Activated CD4-positive, alpha-beta T cell treated with anti-CD3 and anti-CD28 coated beads, Interleukin-2, amount 50 U/mL, for 24 hours (primary cell): Measurements from ENCODE around the gene ZMIZ1.

Source experiments
- DNase-seq, 2 donors: peaks; one replicate each; pipeline ENCODE4 v3.0.0-alpha.2; 2020; ENCODE audit warnings: low read depth in 1 of 2, low spot score in 1 of 2

Gene ZMIZ1

GRCh38 chr10:79202188-79203013, 133.6 kb downstream of the ZMIZ1 start:
- no peak for DNase-seq

GRCh38 chr10:79203014-79203644, 134.4 kb downstream of the ZMIZ1 start:
- no peak for DNase-seq

DNA sequence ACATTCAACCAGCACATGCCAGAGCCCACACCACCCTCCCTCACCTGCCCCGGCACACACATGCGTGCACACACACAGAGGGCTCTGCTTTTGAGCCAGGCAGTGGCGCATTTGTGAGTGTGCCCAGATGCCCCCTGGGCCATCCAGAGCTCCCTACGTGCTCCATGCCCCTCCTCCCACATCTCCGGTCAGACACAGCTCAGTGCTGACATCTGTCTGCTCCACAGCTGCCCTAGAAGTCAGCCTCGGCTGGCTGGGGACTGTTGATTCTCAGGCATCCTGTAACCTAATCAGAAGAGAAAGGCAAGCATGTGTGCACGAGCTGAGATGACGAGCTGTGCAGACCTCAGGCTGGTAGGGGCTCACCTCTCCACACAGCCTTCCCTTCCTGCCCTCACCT, 135.1 kb downstream of the ZMIZ1 start:
- no peak for DNase-seq

DNA sequence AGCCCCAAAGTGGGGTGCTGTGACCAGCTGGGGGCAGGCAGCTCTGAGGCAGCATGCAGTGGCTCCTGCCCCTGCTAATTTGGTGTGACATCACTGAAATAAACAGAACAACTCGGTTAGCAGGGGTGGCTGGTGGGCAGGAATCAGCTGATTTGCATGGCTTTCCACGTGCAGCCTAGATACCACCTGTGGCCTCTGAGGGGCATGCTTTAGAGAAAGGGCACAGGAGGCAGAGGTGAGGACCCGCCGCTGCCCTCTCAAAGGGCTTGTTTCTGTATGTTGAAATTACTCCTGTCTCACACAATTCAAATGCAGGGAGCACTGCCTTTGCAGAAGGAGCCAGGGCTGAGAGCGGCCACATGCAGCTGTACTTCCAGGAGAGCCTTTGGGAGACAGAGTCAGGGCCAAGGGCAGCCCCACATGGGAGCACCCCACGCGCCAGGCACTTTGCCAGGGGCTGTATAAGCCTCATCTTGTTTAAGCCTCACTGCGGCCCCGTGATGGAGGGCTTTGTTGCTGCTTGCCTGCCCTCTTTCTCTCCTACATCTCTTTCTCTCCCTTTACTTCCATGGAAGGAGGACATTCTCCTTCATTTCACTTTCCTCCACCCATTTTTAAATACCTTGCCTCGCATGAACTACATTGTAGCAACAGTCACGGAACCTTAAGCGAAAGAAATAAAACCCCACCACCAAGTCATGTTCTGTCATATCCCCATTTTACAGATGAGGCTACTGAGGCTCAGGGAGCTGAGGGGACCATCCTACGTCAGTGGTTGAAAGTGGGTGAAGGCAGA, 137.7 kb downstream of the ZMIZ1 start:
- no peak for DNase-seq

GRCh38 chr10:79207096-79207357, 138.3 kb downstream of the ZMIZ1 start:
- no peak for DNase-seq

GRCh38 chr10:79207726-79208125, 139.0 kb downstream of the ZMIZ1 start:
- no peak for DNase-seq

- DNase-seq: no peak
Measured at GRCh38 chr10:79208251-79208983, 139.7 kb downstream of the ZMIZ1 start.

DNA sequence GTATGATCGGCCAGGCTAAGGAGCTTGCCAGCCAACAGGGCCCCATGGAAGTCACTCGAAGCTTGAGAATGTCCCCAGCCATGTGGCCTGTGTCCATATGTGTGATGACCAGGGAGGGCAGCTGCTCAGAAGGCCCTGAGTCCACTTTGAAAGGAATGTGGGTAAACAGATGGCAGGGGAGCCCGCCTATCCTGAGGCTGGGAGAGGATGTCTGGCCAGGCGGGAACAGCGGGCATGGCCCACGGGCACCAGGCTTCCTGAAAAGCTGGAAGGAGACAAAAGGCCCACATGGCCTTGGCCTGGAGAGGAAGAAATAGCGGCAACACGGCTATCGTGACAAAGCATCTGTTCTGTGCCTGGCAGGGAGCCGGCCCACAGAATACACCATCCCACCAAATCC, 140.6 kb downstream of the ZMIZ1 start:
- no peak for DNase-seq

DNA sequence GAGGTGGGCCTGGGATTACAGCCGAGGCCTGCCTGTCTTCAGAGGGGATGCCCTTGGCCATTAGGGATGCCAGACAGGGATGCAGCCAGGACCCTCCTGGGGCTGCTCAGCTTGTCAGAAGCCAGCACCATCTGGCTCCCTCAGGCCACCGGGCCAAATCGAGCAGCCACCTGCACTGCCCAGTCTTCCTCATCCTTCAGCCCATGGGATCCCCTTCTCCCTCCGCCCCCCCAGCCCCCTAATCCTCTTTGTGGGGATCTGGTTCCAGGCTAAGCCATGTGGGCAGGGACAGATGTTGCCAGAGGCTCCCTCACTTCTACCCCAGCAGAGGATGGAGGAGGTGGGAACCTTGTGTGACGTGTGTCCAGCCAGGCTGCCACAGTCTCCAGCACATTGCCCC, 141.1 kb downstream of the ZMIZ1 start:
- no peak for DNase-seq

DNA sequence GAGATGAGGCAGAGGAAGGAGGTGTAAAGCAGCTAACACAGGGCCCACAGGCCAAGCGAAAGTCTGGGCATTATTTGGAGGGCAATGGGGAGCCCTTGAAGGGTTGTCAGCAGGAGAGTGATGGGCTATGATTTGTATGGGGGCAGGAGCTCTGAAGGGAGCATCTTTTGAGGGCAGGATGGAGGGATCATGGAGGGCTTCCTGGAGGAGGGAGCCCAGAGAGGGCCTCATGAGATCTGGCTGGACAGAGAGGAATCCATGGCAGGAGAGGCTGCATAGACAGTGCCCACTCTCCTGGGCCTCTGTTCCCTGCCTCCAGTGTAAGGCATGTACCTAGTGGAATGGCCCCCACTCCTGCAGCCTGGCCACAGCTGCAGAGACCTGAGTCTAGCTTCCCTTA, 141.9 kb downstream of the ZMIZ1 start:
- DNase-seq: no peak

DNA sequence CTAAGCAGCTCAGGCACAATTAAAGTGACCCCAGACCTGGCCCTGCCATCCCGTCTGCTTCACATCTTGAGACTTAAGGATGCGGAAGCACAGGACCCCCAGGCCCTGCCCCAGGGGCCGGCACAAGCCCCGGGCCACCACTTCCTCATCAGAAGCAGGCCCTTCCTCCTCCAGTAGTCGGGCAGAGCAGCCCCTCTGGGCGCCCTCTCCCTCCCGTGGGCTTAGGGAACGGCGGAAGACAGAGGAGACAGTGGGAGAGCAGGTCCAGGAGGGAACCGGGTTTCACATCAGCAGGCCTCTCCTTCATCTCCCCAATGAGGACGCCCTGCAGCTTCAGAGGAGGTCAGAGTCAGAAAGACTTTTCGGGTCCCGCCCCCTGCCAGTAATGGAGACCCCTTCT, 142.8 kb downstream of the ZMIZ1 start:
- DNase-seq: no peak

DNA sequence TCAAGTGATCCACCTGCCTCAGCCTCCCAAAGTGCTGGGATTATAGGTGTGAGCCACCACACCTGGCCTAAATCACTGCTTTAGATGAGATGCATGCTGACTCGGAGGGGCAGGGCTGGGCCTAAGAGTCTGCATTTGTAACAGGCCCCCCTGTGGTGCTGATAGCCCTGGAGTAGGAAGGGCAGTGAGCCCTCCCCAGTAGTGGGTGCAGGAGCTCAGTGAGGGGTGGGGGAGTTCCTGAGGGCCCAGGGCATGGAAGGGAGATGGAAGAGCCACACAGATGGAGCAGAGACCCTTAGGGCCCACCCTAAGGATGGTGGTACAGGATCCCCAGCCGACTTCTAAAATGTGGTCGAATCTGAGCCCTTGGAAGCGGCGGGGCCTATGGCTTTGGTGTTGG, 146.8 kb downstream of the ZMIZ1 start:
- DNase-seq: no peak

DNA sequence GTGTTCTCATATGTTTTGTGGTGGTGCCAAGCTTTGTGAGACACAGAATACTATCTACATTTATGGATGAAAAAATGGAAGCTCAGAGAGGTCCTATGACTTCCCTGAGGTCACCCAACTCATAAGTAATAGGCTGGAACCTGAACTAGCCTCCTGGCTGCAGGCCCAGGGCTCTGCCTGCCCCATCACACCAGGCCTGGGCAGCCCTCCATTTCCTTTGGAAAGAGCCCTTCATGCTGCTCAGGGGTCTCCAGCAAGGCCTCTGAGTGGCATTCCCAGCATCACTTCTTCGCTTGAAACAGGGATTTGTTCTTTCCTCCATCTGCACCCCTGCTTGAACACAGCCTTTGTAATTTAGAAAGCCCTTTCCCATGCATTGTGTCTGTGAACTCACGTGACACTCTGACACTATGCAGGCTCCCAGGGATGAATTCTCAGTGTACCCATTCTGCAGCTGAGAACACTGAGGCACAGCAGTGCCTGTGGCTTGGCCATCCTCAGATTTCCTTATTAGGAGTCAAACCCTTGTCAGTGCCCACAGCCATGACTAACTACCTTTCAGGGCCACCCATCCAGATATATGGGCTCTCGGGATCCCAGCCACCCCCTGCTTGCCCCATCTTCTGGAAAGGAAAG, 150.7 kb downstream of the ZMIZ1 start:
- no peak for DNase-seq

GRCh38 chr10:79220307-79220706, 151.5 kb downstream of the ZMIZ1 start:
- DNase-seq: no peak

- no peak for DNase-seq
Measured at GRCh38 chr10:79221110-79222051, 152.6 kb downstream of the ZMIZ1 start.

- DNase-seq: no peak
Measured at GRCh38 chr10:79222186-79222585, 153.4 kb downstream of the ZMIZ1 start.

GRCh38 chr10:79223091-79224048, 154.6 kb downstream of the ZMIZ1 start:
- DNase-seq: no peak

DNA sequence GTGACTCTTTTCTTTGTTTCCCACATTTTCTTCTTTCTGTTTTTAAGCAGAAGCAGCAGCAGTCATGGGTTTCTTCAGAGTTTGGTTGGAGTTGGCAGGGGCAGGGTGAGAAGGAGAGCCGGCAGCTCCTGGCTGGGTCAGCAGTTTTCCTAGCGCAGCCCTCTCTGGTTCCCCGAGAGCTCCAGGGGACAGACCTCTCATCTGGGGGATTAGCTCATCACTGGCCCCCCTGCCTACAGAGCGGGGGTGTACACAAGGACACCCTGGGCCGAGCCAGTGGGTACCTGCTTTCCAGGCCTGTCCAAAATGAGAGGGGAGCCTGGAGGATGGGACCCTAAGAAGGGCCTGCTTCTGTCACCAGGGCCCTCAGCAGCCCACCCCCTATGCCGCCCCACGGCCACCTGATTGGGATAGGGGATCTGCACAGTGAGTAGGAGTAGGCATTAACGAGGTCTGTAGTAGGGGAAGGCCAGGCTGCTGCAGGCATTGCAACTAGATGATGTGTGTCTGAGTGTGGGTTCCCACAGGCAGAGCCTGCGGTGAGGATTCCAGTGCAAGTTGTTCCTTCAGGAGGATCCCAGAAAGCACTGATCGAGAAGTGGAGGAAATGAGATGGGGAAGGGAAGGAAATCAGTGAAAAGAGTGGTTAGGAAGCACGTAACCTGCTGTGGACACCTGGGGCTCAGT, 155.6 kb downstream of the ZMIZ1 start:
- DNase-seq: no peak
